HG03108 (cell line): ENCODE measurements around the gene TRIM62.

Source experiments
- ATAC-seq: cut with Tn5 transposase; IDR thresholded peaks from one replicate; pipeline ENCODE4 v1.9.1; 2021; ENCODE audit warnings: moderate library complexity; ENCODE audit not compliant: unreplicated experiment

TRIM62 gene

DNA sequence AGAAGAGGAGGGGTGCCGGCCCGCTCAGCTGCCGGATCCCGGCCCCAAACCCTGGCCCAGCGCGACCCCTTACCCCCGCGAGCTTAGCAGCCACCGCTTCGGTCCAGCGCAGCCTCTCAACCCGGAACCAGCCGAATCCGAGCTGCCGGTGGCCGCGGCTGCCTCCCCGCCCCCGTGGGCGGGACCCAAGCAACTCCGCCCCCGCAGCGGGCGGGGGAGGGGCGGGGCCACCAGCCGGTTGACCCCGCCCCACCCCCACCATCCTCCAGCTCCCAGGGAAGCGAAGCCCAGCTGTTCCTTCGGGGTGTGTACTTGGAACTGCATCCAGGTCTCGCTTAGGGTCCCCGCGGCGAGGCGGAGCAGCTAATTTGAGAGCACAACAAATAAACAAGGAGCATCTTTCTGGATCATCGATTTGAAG is at the start of gene TRIM62:
Gene TRIM62 (minus strand): TSS at position 123 of the 421 bp plus-strand sequence. CDS start 611 bp downstream, outside the sequence.
- ATAC-seq, result peak; percentile 47

DNA sequence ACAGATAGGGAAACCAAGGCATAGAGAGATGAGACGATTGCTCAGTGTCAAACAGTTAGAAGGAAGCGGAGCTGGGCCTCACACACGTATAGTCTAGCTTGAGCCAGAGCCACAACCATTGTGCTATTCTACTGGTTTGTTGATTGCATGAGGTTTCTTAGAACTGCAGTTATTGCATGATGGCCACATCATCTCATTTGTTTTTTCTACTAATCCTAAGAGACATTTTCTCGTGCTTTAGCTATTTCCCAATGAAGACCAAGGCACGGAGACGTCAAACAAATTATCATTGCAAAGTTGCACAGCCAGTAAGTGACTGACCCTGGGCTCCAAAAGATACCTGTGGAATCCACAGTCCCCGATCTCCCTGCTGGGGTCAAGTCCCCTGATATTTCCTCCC is 49.3 kb upstream of the TRIM62 start:
- ATAC-seq, result no peak

DNA sequence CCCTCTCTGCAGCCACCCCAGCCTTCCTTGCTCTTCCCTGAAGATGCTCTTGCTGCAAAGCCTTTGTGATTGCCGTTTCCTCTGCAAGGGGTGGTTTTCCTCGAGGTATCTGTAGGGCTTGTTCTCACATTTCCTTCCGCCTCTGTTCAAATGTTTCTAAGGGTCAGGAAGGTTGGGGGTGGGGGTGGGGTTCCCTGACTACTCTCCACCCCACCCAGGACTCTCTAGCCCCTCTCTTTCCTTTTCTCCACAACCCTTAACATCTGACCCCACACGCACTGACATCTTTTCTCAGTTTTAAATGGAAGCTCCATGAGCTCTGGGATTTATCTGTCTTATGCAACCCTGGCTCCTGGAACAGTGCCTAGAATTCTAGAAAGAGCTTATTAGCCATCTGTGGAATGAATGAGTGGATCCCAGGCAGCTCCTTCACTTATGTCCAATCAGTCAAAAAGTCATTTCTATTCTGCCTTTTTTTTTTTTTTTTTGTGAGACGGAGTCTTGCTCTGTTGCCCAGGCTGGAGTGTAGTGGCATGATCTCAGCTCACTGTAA is 47.2 kb upstream of the TRIM62 start:
- ATAC-seq, result no peak

DNA sequence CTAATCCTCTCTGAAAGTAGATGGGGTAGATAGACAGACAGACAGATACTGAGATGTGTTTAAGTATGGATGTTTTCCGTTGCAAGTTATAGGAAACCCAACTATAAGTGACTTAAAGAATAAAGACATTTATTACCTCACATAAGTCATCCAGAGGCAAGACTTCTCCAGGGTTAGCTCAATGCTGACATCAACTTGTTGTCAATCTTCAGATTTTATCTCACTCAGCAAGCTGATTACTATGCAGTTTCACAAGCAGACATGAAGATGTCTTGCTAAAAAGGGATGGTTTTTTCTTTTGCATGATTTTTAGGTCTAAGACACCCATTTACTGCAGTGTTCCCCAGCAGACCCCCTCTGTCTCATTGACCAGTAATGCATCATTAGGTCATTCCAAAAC is 43.7 kb upstream of the TRIM62 start:
- ATAC-seq, result no peak

DNA sequence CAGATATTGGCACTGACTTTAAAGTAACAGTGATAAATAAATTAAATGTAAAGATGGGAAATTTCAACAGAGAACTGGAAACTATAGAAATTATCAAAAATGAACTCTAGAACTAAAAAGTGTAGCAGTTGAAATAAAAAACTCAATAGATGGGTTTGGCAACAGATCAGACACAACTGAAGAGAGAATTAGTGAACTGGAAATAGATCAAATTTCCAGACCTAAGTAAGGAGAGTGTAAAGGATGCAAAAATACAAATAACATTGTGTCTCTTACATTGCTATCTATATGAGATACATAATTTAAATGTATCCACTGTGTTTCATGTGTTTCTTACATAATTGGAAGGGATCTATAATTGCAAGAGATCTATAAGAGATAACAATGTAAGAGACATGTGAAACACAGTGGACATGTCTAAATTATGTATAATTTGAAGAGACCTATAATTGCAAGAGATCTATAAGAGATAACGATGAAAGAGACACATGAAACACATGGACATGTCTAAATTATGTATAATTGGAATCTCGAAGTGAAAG is 42.4 kb upstream of the TRIM62 start:
- ATAC-seq, result no peak

DNA sequence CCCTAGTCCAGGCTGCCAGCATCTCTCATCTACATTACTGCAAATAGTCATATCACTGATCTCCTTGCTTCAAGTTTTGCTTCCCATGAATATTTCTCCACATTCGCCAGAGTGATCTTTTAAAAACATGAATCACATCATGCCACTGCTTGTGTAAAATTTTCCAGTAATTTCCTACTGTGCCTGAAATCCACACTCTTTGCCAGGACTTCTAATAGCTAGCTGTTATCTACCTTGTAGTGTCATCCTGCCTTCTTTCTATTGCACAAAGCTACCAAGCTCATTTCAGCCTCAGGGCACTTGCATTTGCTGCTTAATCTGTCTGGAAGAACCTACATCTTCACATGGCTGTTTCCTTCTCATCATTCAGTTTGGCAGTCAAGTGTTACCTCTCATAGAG is 40.5 kb upstream of the TRIM62 start:
- ATAC-seq, result no peak

DNA sequence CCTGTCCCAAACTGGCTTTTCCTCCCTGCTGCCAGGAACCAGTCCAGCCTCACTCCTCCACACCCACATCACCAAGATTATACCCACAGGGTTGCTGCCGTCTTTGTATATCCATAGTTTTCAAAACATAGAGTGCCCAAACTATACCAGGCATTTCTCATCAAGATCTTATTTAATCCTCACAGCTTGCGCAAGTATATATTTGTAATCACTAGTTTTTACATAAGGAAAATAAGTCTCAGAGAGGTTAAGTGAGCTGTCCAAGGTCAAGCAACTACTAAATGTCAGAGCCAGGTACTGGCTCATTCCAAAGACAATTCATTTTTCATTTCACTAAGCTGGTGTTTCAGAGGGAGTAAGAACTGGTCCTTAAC is 39.5 kb upstream of the TRIM62 start:
- no peak for ATAC-seq

DNA sequence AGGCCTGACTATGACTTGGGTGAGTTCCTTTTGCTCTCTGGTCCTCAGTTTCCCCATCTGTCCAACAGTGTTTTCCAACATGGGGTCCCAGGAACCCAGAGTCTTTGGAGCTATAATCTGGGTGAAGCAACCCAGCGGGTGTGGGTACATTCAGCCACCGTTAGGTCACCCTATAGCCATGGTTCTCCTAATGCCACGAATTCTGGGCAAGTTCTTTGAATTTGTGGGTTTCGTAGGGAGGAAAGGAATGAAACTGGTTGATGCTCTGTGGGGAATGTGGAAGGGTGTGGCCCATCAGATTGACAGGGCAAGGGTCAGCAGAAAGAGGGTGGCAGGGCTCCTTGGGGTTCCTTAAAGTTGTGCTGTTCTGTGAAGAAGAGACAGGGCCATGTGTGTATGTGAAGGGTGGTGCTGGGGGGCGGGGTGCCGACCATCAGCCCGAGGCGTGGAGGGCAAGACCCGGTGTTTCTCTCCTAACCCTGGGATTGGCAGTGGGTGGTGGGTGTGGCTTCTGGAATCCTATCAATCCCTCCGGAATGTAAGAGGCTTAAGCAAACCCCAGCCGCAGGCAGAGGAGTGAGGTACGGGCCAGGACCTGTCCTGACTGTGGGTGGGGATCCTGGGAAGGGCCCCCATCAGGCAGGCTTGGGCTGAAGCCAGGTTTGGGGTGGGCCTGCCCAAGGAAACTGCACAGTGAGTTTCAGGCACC is 39.0 kb upstream of the TRIM62 start:
- no peak for ATAC-seq

DNA sequence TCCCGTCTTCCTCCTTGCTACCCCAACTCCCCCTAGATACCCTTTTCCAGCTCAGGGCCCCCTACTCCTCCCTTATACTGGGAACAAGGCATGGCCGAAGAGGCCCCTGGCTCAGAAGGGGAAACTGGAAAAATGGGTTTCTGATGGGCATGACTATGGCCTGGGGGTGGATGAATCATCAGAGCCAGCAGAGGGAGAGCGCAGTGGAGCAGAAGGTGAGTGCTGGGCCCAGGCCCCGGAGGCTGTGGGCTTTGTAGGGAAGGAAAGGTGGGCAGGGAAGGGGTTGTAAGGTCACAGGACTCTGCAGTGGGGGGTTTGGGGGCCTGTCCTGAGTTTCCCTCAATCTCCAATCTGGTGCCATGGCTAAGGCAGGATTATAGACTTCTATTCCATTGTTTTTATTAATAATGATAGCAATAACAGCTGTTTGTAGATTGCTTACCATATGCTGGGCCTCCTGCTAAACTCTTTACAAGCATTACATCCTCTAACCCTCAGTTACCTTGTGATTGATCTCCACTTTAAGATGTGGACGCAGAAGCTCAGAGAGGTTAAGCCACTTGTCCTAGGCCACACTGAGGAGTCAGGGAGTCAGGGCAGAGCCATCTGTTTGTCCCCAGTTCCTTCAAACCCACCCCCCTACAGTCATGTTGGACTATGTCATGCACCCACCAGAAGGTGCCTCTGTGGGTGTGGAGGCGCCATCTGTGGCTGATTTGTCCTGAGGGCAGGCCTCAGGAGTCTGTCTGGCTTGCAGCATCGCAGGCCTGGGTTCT is 38.2 kb upstream of the TRIM62 start:
- no peak for ATAC-seq

DNA sequence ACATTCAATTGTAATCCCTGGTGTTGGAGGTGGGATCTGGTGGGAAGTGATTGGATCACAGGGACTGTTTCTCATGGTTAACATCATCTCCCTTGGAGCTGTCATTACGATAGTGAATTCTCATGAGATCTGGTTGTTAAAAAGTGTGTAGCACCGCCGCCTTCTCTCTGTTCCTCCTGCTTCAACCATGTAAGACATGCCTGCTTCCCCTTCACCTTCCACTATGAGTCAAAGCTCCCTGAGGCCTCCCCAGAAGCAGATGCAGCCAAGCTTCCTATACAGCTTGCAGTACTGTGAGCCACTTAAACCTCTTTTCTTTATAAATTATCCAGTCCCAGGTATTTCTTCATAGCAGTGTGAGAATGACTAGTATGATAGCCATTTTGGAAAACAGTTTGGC is 30.1 kb upstream of the TRIM62 start:
- ATAC-seq, result no peak

DNA sequence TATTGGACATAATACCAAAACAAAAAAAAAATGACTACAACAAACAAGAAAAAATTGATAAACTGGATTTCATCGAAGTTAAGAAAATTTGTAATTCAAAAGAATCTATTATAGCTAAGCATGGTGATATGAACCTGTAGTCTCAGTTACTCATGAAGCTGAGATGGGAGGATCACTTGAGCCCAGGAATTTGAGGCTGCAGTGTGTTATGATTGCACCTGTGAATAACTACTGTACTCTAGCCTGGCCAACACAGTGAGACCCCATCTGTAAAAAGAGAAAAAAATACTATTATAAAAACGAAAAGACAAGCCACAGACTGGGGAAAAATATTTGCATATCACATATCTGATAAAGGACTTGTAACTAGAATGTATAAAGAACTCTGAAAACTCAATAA is 24.5 kb upstream of the TRIM62 start:
- no peak for ATAC-seq

DNA sequence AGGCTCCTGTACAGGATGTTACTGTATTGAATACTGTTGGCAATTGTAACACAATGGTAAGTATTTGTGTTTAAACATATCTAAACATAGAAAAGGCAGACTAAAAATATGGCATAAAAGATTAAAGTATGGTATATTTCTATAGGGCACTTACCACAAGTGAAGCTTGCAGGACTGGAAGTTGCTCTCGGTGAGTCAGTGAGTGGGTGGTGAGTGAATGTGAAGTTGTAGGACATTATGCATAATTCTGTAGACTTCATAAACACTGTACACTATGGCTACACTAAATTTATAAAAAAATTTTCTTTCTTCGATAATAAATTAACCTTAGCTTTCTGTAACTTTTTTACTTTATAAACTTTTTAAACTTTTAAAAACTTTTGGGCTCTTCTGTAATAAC is 13.7 kb upstream of the TRIM62 start:
- no peak for ATAC-seq

DNA sequence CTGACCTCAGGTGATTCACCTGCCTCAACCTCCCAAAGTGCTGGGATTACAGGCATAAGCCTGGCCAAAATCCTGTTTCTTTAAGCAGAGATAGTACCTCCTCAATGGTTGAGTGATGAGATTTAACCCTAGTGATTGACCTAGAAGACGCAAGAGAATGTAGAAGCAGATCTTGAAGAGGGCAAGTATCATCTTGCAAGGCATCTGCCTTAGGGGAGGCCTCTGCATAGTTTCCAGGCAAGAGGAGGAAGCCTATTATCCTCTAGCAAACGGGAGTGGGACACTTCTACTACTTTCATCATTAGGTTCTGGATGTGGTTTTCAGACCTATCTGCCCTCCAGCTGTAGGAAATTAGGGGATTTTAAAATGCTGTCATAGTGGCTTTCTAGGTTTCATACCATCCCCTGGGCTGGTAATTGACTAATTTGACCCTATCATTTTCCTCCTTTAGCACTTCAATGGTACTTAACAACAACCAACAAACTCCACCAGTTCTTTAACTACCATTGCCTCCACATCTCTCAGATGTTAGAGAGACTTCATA is 10.0 kb upstream of the TRIM62 start:
- no peak for ATAC-seq

DNA sequence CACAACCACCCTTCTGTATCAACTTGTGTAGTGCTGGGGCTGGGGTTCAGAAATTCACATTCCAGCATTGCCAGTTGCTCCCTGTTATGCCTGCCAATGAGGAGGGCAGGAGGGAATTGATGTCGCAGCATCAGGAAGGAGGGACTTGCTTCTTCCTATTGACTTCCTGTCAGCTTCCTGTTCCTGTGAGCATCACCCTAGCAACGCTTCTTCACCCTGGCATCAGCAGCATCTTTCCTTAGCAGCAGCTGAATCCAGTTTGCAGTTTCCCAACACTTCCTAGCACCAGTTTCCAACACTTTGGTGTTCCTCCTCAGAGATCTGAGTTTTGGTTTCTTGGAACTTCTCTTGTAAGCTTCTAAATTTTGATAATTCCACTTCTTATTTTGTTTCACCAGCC is 8.9 kb upstream of the TRIM62 start:
- no peak for ATAC-seq

DNA sequence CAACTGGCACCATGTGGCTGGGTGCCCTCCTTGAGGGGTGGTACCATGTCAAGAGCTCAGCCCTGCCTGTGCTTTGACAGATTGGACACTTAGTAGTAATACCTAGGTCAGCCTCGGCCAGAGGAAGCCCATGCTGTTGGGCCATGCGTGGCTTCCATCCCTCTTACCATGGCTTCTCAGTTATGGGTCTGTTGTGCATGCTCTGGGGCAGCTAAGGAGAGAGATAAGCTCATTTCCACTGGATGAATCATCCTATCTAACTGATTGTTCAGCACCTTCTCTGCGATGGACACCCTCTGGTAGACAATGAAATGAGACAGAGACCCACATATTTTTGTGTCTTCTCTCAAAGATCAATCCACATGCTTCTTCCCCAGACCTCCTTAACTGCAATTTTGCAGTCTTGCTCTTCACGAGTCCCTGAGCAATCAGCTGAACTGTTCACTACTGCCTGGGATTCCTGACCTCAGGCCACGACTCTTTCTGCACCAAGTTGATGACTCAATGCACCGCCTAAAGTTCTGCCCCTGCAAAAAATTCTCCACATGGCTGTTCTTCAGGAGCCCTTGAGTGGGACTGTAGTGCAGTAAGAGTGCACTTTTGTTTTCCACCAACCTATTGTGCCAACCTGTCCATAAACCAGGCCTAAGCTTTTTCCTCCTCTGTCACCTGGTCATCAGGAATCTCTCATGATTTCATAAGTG is 6.9 kb upstream of the TRIM62 start:
- ATAC-seq, result no peak

DNA sequence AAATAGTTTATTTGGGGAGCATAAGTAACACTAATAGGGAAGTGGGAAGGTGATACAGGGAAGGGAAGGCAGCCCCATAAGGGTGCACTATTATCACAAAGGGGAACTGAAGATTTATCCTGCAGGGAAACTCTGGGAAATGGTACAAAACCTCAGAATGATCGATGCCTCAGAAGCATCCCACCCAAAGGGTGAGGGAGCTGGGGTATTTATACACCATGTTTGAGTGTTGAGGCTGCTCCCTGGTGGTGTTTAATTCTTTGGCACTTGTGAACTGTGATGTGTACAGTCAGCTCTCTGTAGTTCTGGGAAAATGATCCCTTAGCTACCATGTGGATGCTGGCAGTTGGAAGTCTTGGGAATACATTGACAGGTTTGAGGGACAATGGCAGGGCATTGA is 5.1 kb upstream of the TRIM62 start:
- ATAC-seq, result no peak

DNA sequence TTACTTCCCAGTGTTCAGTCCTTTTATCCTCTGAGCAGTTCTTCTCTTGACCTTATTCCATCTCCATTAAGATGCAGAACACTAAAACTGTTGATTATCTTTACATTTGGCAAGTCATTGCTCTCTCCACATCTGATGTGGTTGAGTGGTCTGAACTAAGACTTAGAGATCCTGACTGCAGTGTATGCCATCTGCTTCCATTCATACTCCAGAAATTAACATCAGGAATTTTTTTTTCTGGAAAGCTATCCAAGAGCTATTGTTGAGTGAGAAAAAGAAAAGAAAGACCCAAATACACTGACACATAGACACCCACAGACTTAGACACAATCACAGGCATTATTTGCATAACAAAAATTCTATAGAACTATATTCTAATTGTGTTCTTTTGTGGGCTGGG is 3.7 kb upstream of the TRIM62 start:
- ATAC-seq, result no peak

DNA sequence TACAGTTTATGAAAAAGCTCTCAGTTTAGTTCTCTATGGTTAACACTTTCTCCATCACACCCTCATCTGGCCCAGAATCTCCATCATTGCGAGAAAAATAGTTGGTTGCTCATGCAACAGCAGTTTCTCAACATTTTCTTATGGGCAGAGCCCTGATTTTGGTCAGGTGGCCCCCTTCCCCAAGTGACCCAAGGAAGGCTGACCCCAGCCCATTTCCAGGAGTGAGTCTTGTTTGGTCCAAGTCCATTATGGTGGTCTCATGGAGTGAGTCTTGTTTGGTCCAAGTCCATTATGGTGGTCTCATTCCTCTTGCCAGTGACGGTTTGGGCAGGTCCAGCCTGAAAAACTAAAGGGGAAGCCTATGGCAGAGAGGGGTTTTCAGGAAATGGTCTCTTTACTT is 1.5 kb upstream of the TRIM62 start:
- ATAC-seq, result no peak

DNA sequence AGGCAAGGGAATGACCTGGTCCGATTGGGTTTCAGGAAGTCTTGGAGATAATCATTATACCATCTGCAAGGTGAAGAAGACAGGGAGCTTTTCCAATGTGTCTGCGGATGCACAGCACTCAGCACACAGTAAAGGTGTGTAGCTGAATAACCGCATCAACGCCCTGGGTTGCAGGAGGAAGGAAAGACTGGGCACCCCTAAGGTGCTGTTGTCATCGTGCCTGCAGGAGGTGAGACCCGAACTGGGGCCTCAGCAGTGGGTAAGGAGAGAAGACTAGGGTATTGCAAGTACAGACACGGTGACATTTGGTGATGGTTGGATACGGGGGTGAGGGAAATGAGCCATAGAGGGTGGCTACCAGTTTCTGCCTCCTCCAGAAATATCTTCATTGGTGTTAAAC is 1.1 kb upstream of the TRIM62 start:
- no peak for ATAC-seq

DNA sequence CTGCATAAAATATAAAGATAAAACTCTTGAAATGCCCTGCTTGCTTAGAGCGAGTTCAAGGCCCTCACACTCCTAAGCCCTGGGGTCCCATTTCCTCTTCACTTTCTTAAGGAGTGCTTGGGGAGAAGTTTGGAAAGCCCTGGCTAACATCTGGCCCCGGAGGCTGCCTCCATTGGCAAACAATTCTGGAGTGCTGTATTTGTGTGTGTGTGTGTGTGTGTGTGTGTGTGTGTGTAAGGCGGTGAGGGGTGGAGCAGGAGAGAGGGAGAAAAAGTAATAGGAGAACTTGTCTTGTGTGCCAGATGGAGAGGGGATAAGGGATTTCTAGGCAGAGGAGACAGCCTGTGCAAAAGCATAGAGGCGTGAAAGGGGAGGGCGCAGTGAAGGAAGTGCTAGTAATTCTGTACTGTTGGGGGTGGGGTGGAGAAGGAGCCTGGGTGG is 578 bp upstream of the TRIM62 start:
- no peak for ATAC-seq
